GM18907 (cell line): ENCODE measurements around the gene PKP1.

ENCODE experiments used
- ATAC-seq: cut with Tn5 transposase; IDR thresholded peaks from one replicate; pipeline ENCODE4 v1.9.1; 2021; ENCODE audit warnings: mild to moderate bottlenecking, moderate library complexity; ENCODE audit not compliant: unreplicated experiment

PKP1 gene

GRCh38 chr1:201346987-201347386 lies 63.7 kb downstream of the PKP1 start:
- ATAC-seq: no peak

- no peak for ATAC-seq
Observed at GRCh38 chr1:201347498-201348210, 64.3 kb downstream of the PKP1 start.

- no peak for ATAC-seq
Observed at GRCh38 chr1:201348211-201348566, 64.9 kb downstream of the PKP1 start.

GRCh38 chr1:201349092-201349491 lies 65.8 kb downstream of the PKP1 start:
- no peak for ATAC-seq

- ATAC-seq: no peak
Observed at GRCh38 chr1:201350361-201350725, 67.0 kb downstream of the PKP1 start.

GRCh38 chr1:201350884-201351283 lies 67.6 kb downstream of the PKP1 start:
- ATAC-seq: no peak

- no peak for ATAC-seq
Observed at GRCh38 chr1:201351617-201352016, 68.3 kb downstream of the PKP1 start.

GRCh38 chr1:201353186-201353940 lies 70.1 kb downstream of the PKP1 start:
- no peak for ATAC-seq

- no peak for ATAC-seq
Observed at GRCh38 chr1:201354151-201354900, 71.0 kb downstream of the PKP1 start.

GRCh38 chr1:201354901-201355295 lies 71.6 kb downstream of the PKP1 start:
- no peak for ATAC-seq

GRCh38 chr1:201355471-201355870 lies 72.2 kb downstream of the PKP1 start:
- no peak for ATAC-seq

- no peak for ATAC-seq
Observed at GRCh38 chr1:201356236-201356635, 72.9 kb downstream of the PKP1 start.

- no peak for ATAC-seq
Observed at GRCh38 chr1:201356701-201357100, 73.4 kb downstream of the PKP1 start.

GRCh38 chr1:201357211-201357610 lies 73.9 kb downstream of the PKP1 start:
- ATAC-seq: no peak

GRCh38 chr1:201357636-201358348 lies 74.5 kb downstream of the PKP1 start:
- no peak for ATAC-seq

- ATAC-seq: no peak
Observed at GRCh38 chr1:201358596-201358995, 75.3 kb downstream of the PKP1 start.

- no peak for ATAC-seq
Observed at GRCh38 chr1:201359031-201359872, 75.9 kb downstream of the PKP1 start.

GRCh38 chr1:201359873-201360210 lies 76.5 kb downstream of the PKP1 start:
- ATAC-seq: no peak

GRCh38 chr1:201360486-201360885 lies 77.2 kb downstream of the PKP1 start:
- ATAC-seq: no peak

GRCh38 chr1:201360901-201361651 lies 77.8 kb downstream of the PKP1 start:
- ATAC-seq: no peak
